ENCODE measurements around the gene DOC2B.

The DOC2B gene

GRCh38 chr17:160336-160735 lies 21.1 kb downstream of the DOC2B start:
- no peak for DNase-seq

GRCh38 chr17:159609-160008 lies 21.8 kb downstream of the DOC2B start:
- DNase-seq, result no peak

- DNase-seq, result no peak
Measured at GRCh38 chr17:158379-158778, 23.1 kb downstream of the DOC2B start.

- DNase-seq, result no peak
Measured at GRCh38 chr17:157901-158300, 23.5 kb downstream of the DOC2B start.

- DNase-seq, result no peak
Measured at GRCh38 chr17:156946-157345, 24.5 kb downstream of the DOC2B start.

- no peak for DNase-seq
Measured at GRCh38 chr17:156094-156621, 25.3 kb downstream of the DOC2B start.

- no peak for DNase-seq
Measured at GRCh38 chr17:155576-155975, 25.9 kb downstream of the DOC2B start.

GRCh38 chr17:153851-154250 lies 27.6 kb downstream of the DOC2B start:
- DNase-seq, result no peak

GRCh38 chr17:152860-153420 lies 28.5 kb downstream of the DOC2B start:
- no peak for DNase-seq

GRCh38 chr17:151886-152859 lies 29.3 kb downstream of the DOC2B start:
- no peak for DNase-seq

GRCh38 chr17:151004-151403 lies 30.4 kb downstream of the DOC2B start:
- DNase-seq, result no peak

GRCh38 chr17:149897-150584 lies 31.4 kb downstream of the DOC2B start:
- DNase-seq, result no peak

- DNase-seq, result no peak
Measured at GRCh38 chr17:149231-149630, 32.2 kb downstream of the DOC2B start.

- no peak for DNase-seq
Measured at GRCh38 chr17:148757-149156, 32.7 kb downstream of the DOC2B start.

GRCh38 chr17:147796-148740 lies 33.4 kb downstream of the DOC2B start:
- DNase-seq, result no peak

GRCh38 chr17:146983-147761 lies 34.3 kb downstream of the DOC2B start:
- DNase-seq, result no peak

- no peak for DNase-seq
Measured at GRCh38 chr17:146546-146945, 34.9 kb downstream of the DOC2B start.

- DNase-seq, result no peak
Measured at GRCh38 chr17:145671-146541, 35.5 kb downstream of the DOC2B start.

GRCh38 chr17:144936-145670 lies 36.3 kb downstream of the DOC2B start:
- DNase-seq, result no peak

GRCh38 chr17:143785-144281 lies 37.6 kb downstream of the DOC2B start:
- peak; percentile 87 for DNase-seq

Data from activated T-cell treated with anti-CD3 and anti-CD28 coated beads for 4 hours (primary cell).